ENCODE data around the gene C19orf81. TPM values are rescaled to one million over a fixed set of nuclear protein-coding genes. Genes with fewer than 3 reads are reported as not detected.

Gene C19orf81
- total RNA-seq, 1 donor from 2014 or later, result 10.4 TPM

GRCh38 chr19:50638600-50638999, 10.6 kb upstream of the C19orf81 start:
- Mint-ChIP-seq H3K4me1 (ENCODE audit: low read depth, unreplicated experiment) (peaks cover 5% of the 10 kb centered on the region), H3K27me3 (ENCODE audit: unreplicated experiment) (peaks cover 14% of the 10 kb centered on the region), H3K9me3 (ENCODE audit: unreplicated experiment) (peaks cover 17% of the 10 kb centered on the region), H3K4me3 (ENCODE audit: unreplicated experiment) (peak overlapping the region; percentile 88), H3K36me3 (ENCODE audit: unreplicated experiment) (peaks cover 20% of the 10 kb centered on the region), H3K27ac (ENCODE audit: unreplicated experiment) (peak overlapping the region; percentile 48)
- no peak for TF ChIP-seq CTCF (IDR thresholded peaks at IDR 0.05; ENCODE audit: partially characterized antibody, unreplicated experiment)
- no peak for DNase-seq

GRCh38 chr19:50639121-50640112, 9.8 kb upstream of the C19orf81 start, which contains the start of gene SYT3:
Gene SYT3, minus strand, starts transcription at chr19:50639881. Its CDS starts 2,470 bp downstream, at chr19:50637411.
- no peak for TF ChIP-seq CTCF (IDR thresholded peaks at IDR 0.05; ENCODE audit: partially characterized antibody, unreplicated experiment)
- peaks cover 15% of the 10 kb centered on the region for H3K36me3 Mint-ChIP-seq (ENCODE audit: unreplicated experiment)
- DNase-seq, result peak; percentile 87
- H3K9me3 Mint-ChIP-seq (ENCODE audit: unreplicated experiment), result peaks cover 14% of the 10 kb centered on the region
- H3K4me1 Mint-ChIP-seq (ENCODE audit: low read depth, unreplicated experiment), result peaks cover 5% of the 10 kb centered on the region
- peak within 1 kb of the TSS; percentile 48 for H3K27ac Mint-ChIP-seq (ENCODE audit: unreplicated experiment)
- peaks cover 14% of the 10 kb centered on the region for H3K27me3 Mint-ChIP-seq (ENCODE audit: unreplicated experiment)
- H3K4me3 Mint-ChIP-seq (ENCODE audit: unreplicated experiment), result peak within 1 kb of the TSS; percentile 88

DNA sequence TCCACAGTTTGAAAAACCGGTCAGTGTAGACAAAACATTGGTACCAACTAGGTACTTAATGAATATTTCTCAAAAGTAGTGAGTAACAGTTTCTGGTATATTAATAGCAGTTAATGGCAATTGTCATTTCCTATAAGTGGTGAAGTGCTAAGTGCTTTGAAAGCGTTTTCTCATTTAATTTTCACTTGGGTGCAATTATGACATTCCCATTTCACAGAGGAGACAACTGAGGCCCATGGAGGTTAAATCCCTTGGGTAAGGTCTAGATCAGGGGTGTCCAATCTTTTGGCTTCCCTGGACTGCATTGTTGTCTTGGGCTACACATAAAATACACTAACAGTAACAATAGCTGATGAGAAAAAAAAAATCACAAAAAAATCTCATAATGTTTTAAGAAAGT, 8.9 kb upstream of the C19orf81 start:
- Mint-ChIP-seq H3K27me3 (ENCODE audit: unreplicated experiment) (peaks cover 14% of the 10 kb centered on the region), H3K27ac (ENCODE audit: unreplicated experiment) (no peak overlapping the region), H3K4me3 (ENCODE audit: unreplicated experiment) (peak overlapping the region; percentile 58), H3K9me3 (ENCODE audit: unreplicated experiment) (peaks cover 13% of the 10 kb centered on the region), H3K36me3 (ENCODE audit: unreplicated experiment) (peaks cover 11% of the 10 kb centered on the region), H3K4me1 (ENCODE audit: low read depth, unreplicated experiment) (peaks cover 5% of the 10 kb centered on the region)
- DNase-seq, result no peak
- no peak for TF ChIP-seq CTCF (IDR thresholded peaks at IDR 0.05; ENCODE audit: partially characterized antibody, unreplicated experiment)

- peaks cover 3% of the 10 kb centered on the region for H3K9me3 Mint-ChIP-seq (ENCODE audit: unreplicated experiment)
- H3K27me3 Mint-ChIP-seq (ENCODE audit: unreplicated experiment), result no peaks in the 10 kb centered on the region
- H3K36me3 Mint-ChIP-seq (ENCODE audit: unreplicated experiment), result no peaks in the 10 kb centered on the region
- no peak for TF ChIP-seq CTCF (IDR thresholded peaks at IDR 0.05; ENCODE audit: partially characterized antibody, unreplicated experiment)
- H3K4me3 Mint-ChIP-seq (ENCODE audit: unreplicated experiment), result no peak overlapping the region
- no peaks in the 10 kb centered on the region for H3K4me1 Mint-ChIP-seq (ENCODE audit: low read depth, unreplicated experiment)
- no peak overlapping the region for H3K27ac Mint-ChIP-seq (ENCODE audit: unreplicated experiment)
- no peak for DNase-seq
These were observed 4.8 kb upstream of the C19orf81 start for GRCh38 chr19:50644315-50644915.

Data from glutamatergic neuron (in vitro differentiated cells).